ENCODE results near the gene CDON. TPM values are rescaled to one million over a fixed set of nuclear protein-coding genes. Genes with fewer than 3 reads are reported as not detected.

Gene CDON
- total RNA-seq, 1 experiment from 2014 or later: 10.1 TPM

DNA sequence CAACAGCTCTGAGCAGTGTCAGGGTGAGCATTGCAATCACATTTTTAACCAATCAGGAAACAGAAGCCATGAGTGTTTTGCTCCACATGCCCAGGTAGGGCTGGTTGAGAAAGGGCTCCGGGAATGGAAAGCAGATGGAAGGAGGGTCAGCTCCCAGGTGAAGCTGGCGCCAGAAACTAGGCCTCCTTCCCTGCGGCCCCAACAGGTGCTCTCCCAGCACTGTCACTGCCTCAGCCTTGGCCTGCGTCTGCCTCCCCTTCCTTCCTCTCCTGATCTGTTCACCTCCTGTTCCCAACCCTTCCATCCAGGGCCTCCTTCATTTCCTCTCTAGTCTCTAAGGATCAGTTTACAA is 121.4 kb downstream of the CDON start:
- Histone ChIP-seq H3K27ac (ENCODE audit: low read length) (no peak overlapping the region), H3K79me2 (ENCODE audit: low read length) (no peaks in the 10 kb centered on the region), H2AFZ (ENCODE audit: low read length) (peak overlapping the region; percentile 60), H3K9me3 (ENCODE audit: low read length) (no peaks in the 10 kb centered on the region), H3K4me1 (ENCODE audit: insufficient read depth, low read length) (peaks cover 6% of the 10 kb centered on the region; the same call in 1 of the 2 replicates), H4K20me1 (ENCODE audit: low read length) (no peaks in the 10 kb centered on the region), H3K4me3 (ENCODE audit: low read length) (no peak overlapping the region), H3K9me2 (replicated peaks; ENCODE audit: low read length) (no peaks in the 10 kb centered on the region), H3K4me2 (ENCODE audit: low read length) (no peak overlapping the region), H3K27me3 (ENCODE audit: low read length) (no peaks in the 10 kb centered on the region), H3F3A (ENCODE audit: low read length, unreplicated experiment) (no peaks in the 10 kb centered on the region), H3K9ac (ENCODE audit: low read length) (no peak overlapping the region), H3K36me3 (ENCODE audit: low read depth, low read length) (no peaks in the 10 kb centered on the region)
- no TSS peak for BruUV-seq (replicated peaks)
- intact Hi-C loops (cut with micrococcal nuclease): no loop called here
- TF ChIP-seq EZH2phosphoT487 (IDR thresholded peaks at IDR 0.05; ENCODE audit: borderline replicate concordance, low read length) (no peak), EZH2 (IDR thresholded peaks at IDR 0.05; ENCODE audit: low read length, unreplicated experiment) (no peak)
- TF ChIP-seq, protein P1, sequence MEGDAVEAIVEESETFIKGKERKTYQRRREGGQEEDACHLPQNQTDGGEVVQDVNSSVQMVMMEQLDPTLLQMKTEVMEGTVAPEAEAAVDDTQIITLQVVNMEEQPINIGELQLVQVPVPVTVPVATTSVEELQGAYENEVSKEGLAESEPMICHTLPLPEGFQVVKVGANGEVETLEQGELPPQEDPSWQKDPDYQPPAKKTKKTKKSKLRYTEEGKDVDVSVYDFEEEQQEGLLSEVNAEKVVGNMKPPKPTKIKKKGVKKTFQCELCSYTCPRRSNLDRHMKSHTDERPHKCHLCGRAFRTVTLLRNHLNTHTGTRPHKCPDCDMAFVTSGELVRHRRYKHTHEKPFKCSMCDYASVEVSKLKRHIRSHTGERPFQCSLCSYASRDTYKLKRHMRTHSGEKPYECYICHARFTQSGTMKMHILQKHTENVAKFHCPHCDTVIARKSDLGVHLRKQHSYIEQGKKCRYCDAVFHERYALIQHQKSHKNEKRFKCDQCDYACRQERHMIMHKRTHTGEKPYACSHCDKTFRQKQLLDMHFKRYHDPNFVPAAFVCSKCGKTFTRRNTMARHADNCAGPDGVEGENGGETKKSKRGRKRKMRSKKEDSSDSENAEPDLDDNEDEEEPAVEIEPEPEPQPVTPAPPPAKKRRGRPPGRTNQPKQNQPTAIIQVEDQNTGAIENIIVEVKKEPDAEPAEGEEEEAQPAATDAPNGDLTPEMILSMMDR (conservative IDR thresholded peaks at IDR 0.05; ENCODE audit: low read depth, low read length): no peak
- no peak for ATAC-seq
- POLR2A ChIA-PET (ENCODE audit: unreplicated experiment): no interaction called here
- CTCF ChIA-PET: no interaction called here
- no peak for DNase-seq

DNA sequence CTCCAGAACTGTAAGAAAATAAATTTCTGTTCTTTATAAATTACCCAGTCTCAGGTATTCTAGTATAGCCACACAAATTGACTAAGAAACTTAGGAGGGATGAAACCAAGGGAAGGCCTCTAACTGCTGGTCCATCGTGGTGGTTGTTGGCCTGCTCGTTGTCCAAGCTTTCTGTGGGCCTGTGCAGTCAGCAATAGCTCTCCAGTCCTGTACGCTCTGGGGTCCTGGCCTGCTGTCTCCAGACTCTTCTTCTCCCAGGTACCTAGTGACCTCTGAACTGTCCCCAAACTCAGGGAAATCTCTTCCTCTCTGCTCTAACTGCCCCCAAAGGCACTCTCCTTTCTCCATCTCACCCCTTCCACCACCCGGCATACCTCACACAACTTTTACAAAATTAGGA is 122.5 kb downstream of the CDON start:
- no TSS peak for BruUV-seq (replicated peaks)
- no peak overlapping the region for H2AFZ ChIP-seq (ENCODE audit: low read length)
- intact Hi-C loops (cut with micrococcal nuclease): no loop called here

DNA sequence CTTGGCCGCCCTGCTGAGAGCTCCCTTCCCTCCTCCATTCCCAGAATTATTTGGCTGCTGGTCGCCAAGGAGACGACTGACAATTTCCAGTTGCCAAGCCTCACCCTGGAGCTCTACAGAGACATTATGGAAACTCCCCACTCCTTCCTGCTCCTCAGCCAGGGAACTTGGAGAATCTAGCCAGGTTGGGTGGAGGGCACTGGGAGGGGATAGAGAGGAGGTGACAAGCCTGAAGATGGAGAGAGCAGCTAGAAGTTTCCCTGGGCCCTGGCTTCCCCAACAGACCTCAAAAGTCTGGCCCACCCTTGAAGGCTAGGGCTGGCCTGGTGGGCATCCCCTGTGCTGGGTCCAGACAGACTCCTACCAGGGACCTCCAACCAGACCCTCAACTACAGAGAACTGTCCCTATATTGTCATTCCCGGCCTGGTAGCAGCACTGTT is 123.6 kb downstream of the CDON start:
- no peak overlapping the region for H3K4me2 ChIP-seq (ENCODE audit: low read length)
- no peak for ATAC-seq
- H3K9ac ChIP-seq (ENCODE audit: low read length): no peak overlapping the region
- no peak overlapping the region for H2AFZ ChIP-seq (ENCODE audit: low read length)
- ChIA-PET CTCF (interaction anchor here (0.7 kb wide), 1 partner anchor 226 kb away, joined by 3 read pairs; no protein-coding TSS in a partner anchor), POLR2A (ENCODE audit: unreplicated experiment) (interaction anchor here (0.6 kb wide), 1 partner anchor 271 kb away, joined by 5 read pairs; no protein-coding TSS in a partner anchor)
- H3K36me3 ChIP-seq (ENCODE audit: low read depth, low read length): no peaks in the 10 kb centered on the region
- H3K9me2 ChIP-seq (replicated peaks; ENCODE audit: low read length): no peaks in the 10 kb centered on the region
- no peaks in the 10 kb centered on the region for H4K20me1 ChIP-seq (ENCODE audit: low read length)
- TF ChIP-seq, protein P1 (conservative IDR thresholded peaks at IDR 0.05; ENCODE audit: low read depth, low read length): no peak
- TF ChIP-seq EZH2 (IDR thresholded peaks at IDR 0.05; ENCODE audit: low read length, unreplicated experiment): no peak
- no peak for TF ChIP-seq EZH2phosphoT487 (IDR thresholded peaks at IDR 0.05; ENCODE audit: borderline replicate concordance, low read length)
- H3K27ac ChIP-seq (ENCODE audit: low read length): no peak overlapping the region
- BruUV-seq (replicated peaks): no TSS peak
- intact Hi-C loops (cut with micrococcal nuclease): no loop called here
- DNase-seq: no peak
- no peaks in the 10 kb centered on the region for H3F3A ChIP-seq (ENCODE audit: low read length, unreplicated experiment)
- no peak overlapping the region for H3K4me3 ChIP-seq (ENCODE audit: low read length)
- no peaks in the 10 kb centered on the region for H3K4me1 ChIP-seq (ENCODE audit: insufficient read depth, low read length)
- H3K27me3 ChIP-seq (ENCODE audit: low read length): no peaks in the 10 kb centered on the region
- H3K79me2 ChIP-seq (ENCODE audit: low read length): no peaks in the 10 kb centered on the region
- no peaks in the 10 kb centered on the region for H3K9me3 ChIP-seq (ENCODE audit: low read length)

More for the DNA sequence above, 122.5 kb downstream of the CDON start:
- no peaks in the 10 kb centered on the region for H3K9me3 ChIP-seq (ENCODE audit: low read length)
- TF ChIP-seq, protein P1 (conservative IDR thresholded peaks at IDR 0.05; ENCODE audit: low read depth, low read length): no peak
- TF ChIP-seq EZH2 (IDR thresholded peaks at IDR 0.05; ENCODE audit: low read length, unreplicated experiment): no peak
- no peak for TF ChIP-seq EZH2phosphoT487 (IDR thresholded peaks at IDR 0.05; ENCODE audit: borderline replicate concordance, low read length)
- no peaks in the 10 kb centered on the region for H3K9me2 ChIP-seq (replicated peaks; ENCODE audit: low read length)
- no peaks in the 10 kb centered on the region for H3K27me3 ChIP-seq (ENCODE audit: low read length)
- no peak overlapping the region for H3K4me3 ChIP-seq (ENCODE audit: low read length)
- H3K36me3 ChIP-seq (ENCODE audit: low read depth, low read length): no peaks in the 10 kb centered on the region
- no peak for ATAC-seq
- H3K4me1 ChIP-seq (ENCODE audit: insufficient read depth, low read length): no peaks in the 10 kb centered on the region
- DNase-seq: no peak
- H3K4me2 ChIP-seq (ENCODE audit: low read length): no peak overlapping the region
- H3K79me2 ChIP-seq (ENCODE audit: low read length): no peaks in the 10 kb centered on the region
- H3F3A ChIP-seq (ENCODE audit: low read length, unreplicated experiment): no peaks in the 10 kb centered on the region
- POLR2A ChIA-PET (ENCODE audit: unreplicated experiment): no interaction called here
- no peak overlapping the region for H3K9ac ChIP-seq (ENCODE audit: low read length)
- no peaks in the 10 kb centered on the region for H4K20me1 ChIP-seq (ENCODE audit: low read length)
- H3K27ac ChIP-seq (ENCODE audit: low read length): no peak overlapping the region
- CTCF ChIA-PET: no interaction called here
